NB4 (cell line): Measurements from ENCODE around the gene MPHOSPH9.

Source experiments
- POLR2A ChIP-seq: IDR thresholded peaks from 2 replicates; pipeline ENCODE4 v1.6.1; 2011; ENCODE audit warnings: mild to moderate bottlenecking; ENCODE audit not compliant: insufficient read length; ENCODE audit errors: extremely low read depth
- TF ChIP-seq, protein P1 (sequence below): IDR thresholded peaks from one replicate; pipeline ENCODE4 v1.5.1; 2012; ENCODE audit warnings: low read depth, low read length

- TF ChIP-seq, protein P1, sequence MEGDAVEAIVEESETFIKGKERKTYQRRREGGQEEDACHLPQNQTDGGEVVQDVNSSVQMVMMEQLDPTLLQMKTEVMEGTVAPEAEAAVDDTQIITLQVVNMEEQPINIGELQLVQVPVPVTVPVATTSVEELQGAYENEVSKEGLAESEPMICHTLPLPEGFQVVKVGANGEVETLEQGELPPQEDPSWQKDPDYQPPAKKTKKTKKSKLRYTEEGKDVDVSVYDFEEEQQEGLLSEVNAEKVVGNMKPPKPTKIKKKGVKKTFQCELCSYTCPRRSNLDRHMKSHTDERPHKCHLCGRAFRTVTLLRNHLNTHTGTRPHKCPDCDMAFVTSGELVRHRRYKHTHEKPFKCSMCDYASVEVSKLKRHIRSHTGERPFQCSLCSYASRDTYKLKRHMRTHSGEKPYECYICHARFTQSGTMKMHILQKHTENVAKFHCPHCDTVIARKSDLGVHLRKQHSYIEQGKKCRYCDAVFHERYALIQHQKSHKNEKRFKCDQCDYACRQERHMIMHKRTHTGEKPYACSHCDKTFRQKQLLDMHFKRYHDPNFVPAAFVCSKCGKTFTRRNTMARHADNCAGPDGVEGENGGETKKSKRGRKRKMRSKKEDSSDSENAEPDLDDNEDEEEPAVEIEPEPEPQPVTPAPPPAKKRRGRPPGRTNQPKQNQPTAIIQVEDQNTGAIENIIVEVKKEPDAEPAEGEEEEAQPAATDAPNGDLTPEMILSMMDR = no peak
- TF ChIP-seq POLR2A = no peak
Observed at GRCh38 chr12:123269395-123269892, 36.5 kb upstream of the MPHOSPH9 start.
